Measurements from ENCODE around the gene NR3C2. TPM values are rescaled to one million over a fixed set of nuclear protein-coding genes. Genes with fewer than 3 reads are reported as not detected.

Gene NR3C2
- total and polyA plus RNA-seq, 10 of the 15 experiments (the other 5 are each of a cell fraction or from before 2014, with no cell fraction given), result 0.05 to 0.11 (median 0.08) TPM; not detected in 4

DNA sequence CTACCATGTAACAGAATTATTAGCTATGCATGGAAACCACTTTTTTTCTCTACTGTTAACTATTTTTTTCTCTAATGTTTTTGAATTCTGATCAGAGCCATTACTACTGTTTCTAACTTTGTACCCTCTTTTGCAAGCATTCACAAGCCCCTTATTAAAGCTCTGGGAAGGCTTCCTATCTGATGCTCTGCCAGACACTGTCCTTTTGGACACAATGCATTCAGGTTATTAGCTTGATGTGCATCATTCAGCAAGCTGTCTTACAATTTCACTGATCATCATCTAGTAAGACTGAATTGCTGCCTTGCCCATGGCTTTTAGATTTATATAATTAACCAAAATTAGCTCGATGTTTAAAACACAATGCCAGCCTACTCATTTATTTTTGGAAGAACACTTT is 155.1 kb downstream of the NR3C2 start:
- H3K4me1 ChIP-seq (ENCODE audit: control insufficient read depth, insufficient read depth, low read length), result no peaks in the 10 kb centered on the region
- no peaks in the 10 kb centered on the region for H3K9me3 ChIP-seq (replicated peaks; ENCODE audit: control insufficient read depth, insufficient read depth, low read length)
- intact Hi-C loops (cut with micrococcal nuclease; ENCODE audit: unreplicated experiment) (no loop called here), in situ Hi-C loops (cut with MboI) (no loop called here)
- no peak for DNase-seq (ENCODE audit: low read depth, low spot score)
- FAIRE-seq, result no peak
- ChIA-PET RAD21 (ENCODE audit: unreplicated experiment) (no interaction called here), POLR2A (no interaction called here), CTCF (interaction anchor here (0.6 kb wide), 1 partner anchor 684 kb away, joined by 3 read pairs; no protein-coding TSS in a partner anchor), SMC1A (ENCODE audit: uncharacterized antibody, unreplicated experiment) (no interaction called here)
- H2AFZ ChIP-seq (ENCODE audit: control insufficient read depth, low read depth, low read length), result no peak overlapping the region
- TF ChIP-seq NBN (IDR thresholded peaks at IDR 0.05), result no peak
- TF ChIP-seq SP1 (IDR thresholded peaks at IDR 0.05; ENCODE audit: low read depth, low read length), result no peak
- no peak for TF ChIP-seq SMARCA5 (IDR thresholded peaks at IDR 0.05)
- TF ChIP-seq, protein P1, sequence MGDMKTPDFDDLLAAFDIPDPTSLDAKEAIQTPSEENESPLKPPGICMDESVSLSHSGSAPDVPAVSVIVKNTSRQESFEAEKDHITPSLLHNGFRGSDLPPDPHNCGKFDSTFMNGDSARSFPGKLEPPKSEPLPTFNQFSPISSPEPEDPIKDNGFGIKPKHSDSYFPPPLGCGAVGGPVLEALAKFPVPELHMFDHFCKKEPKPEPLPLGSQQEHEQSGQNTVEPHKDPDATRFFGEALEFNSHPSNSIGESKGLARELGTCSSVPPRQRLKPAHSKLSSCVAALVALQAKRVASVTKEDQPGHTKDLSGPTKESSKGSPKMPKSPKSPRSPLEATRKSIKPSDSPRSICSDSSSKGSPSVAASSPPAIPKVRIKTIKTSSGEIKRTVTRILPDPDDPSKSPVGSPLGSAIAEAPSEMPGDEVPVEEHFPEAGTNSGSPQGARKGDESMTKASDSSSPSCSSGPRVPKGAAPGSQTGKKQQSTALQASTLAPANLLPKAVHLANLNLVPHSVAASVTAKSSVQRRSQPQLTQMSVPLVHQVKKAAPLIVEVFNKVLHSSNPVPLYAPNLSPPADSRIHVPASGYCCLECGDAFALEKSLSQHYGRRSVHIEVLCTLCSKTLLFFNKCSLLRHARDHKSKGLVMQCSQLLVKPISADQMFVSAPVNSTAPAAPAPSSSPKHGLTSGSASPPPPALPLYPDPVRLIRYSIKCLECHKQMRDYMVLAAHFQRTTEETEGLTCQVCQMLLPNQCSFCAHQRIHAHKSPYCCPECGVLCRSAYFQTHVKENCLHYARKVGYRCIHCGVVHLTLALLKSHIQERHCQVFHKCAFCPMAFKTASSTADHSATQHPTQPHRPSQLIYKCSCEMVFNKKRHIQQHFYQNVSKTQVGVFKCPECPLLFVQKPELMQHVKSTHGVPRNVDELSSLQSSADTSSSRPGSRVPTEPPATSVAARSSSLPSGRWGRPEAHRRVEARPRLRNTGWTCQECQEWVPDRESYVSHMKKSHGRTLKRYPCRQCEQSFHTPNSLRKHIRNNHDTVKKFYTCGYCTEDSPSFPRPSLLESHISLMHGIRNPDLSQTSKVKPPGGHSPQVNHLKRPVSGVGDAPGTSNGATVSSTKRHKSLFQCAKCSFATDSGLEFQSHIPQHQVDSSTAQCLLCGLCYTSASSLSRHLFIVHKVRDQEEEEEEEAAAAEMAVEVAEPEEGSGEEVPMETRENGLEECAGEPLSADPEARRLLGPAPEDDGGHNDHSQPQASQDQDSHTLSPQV (IDR thresholded peaks at IDR 0.05), result no peak
- no peaks in the 10 kb centered on the region for H3K27me3 ChIP-seq (replicated peaks in 1 of 2; ENCODE audit: control insufficient read depth in 2 of 2, insufficient read depth in 2 of 2, low read length in 1 of 2)
- no peak for ATAC-seq
- no peaks in the 10 kb centered on the region for H3K36me3 ChIP-seq (ENCODE audit: control insufficient read depth in 2 of 2, insufficient read depth in 2 of 2, low read length in 1 of 2)
- no peak overlapping the region for H3K4me3 ChIP-seq
- no TSS peak for BruUV-seq (replicated peaks)
- no peaks in the 10 kb centered on the region for H3K79me2 ChIP-seq (ENCODE audit: control insufficient read depth, insufficient read depth, low read length)
- no peaks in the 10 kb centered on the region for H4K20me1 ChIP-seq (ENCODE audit: control insufficient read depth, insufficient read depth)
- no peak overlapping the region for H3K4me2 ChIP-seq (ENCODE audit: control insufficient read depth, insufficient read depth)
- no peak overlapping the region for H3K9ac ChIP-seq (ENCODE audit: control insufficient read depth, insufficient read depth, low read length)
- no peak overlapping the region for H3K27ac ChIP-seq (ENCODE audit: control insufficient read depth, insufficient read depth)
- WGBS (ENCODE audit: insufficient coverage, insufficient replicate concordance, low lambda C conversion rate, missing lambda C conversion rate), result 0% methylated on average over 1 of the region's 1 CpG

DNA sequence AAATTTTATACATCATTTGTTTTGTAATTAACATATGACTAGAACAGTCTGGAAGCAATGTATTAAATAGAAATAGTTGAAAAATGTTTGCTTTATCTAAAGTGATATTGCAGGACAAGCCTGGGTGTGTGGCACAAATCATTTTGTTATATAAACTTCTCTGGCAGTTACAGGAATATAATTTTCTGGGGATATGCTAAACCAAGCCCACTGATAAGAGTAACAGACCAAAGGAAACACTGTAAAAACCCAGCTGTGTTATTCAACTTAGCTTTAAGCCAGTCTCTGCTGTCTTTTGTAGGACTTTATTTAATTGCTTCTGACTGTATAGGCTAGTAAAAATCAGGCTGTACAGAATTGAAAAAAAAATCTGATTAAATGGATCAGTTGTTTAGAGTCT is 156.2 kb downstream of the NR3C2 start:
- Histone ChIP-seq H3K9me3 (replicated peaks; ENCODE audit: control insufficient read depth, insufficient read depth, low read length) (no peaks in the 10 kb centered on the region), H3K79me2 (ENCODE audit: control insufficient read depth, insufficient read depth, low read length) (no peaks in the 10 kb centered on the region), H3K27ac (ENCODE audit: control insufficient read depth, insufficient read depth) (no peak overlapping the region), H3K9ac (ENCODE audit: control insufficient read depth, insufficient read depth, low read length) (no peak overlapping the region), H3K4me3 (no peak overlapping the region), H2AFZ (ENCODE audit: control insufficient read depth, low read depth, low read length) (no peak overlapping the region), H3K4me1 (ENCODE audit: control insufficient read depth, insufficient read depth, low read length) (no peaks in the 10 kb centered on the region), H3K27me3 (replicated peaks in 1 of 2; ENCODE audit: control insufficient read depth in 2 of 2, insufficient read depth in 2 of 2, low read length in 1 of 2) (no peaks in the 10 kb centered on the region), H4K20me1 (ENCODE audit: control insufficient read depth, insufficient read depth) (no peaks in the 10 kb centered on the region), H3K36me3 (ENCODE audit: control insufficient read depth in 2 of 2, insufficient read depth in 2 of 2, low read length in 1 of 2) (no peaks in the 10 kb centered on the region), H3K4me2 (ENCODE audit: control insufficient read depth, insufficient read depth) (no peak overlapping the region)
- ChIA-PET CTCF (no interaction called here), POLR2A (no interaction called here), SMC1A (ENCODE audit: uncharacterized antibody, unreplicated experiment) (no interaction called here), RAD21 (ENCODE audit: unreplicated experiment) (no interaction called here)
- intact Hi-C loops (cut with micrococcal nuclease; ENCODE audit: unreplicated experiment), result no loop called here
- no peak for ATAC-seq
- DNase-seq (ENCODE audit: low read depth, low spot score), result no peak
- in situ Hi-C loops (cut with MboI), result no loop called here
- no peak for FAIRE-seq
- no TSS peak for BruUV-seq (replicated peaks)
- no peak for TF ChIP-seq KLF5 (IDR thresholded peaks at IDR 0.05; ENCODE audit: partially characterized antibody)
- TF ChIP-seq, protein P2, sequence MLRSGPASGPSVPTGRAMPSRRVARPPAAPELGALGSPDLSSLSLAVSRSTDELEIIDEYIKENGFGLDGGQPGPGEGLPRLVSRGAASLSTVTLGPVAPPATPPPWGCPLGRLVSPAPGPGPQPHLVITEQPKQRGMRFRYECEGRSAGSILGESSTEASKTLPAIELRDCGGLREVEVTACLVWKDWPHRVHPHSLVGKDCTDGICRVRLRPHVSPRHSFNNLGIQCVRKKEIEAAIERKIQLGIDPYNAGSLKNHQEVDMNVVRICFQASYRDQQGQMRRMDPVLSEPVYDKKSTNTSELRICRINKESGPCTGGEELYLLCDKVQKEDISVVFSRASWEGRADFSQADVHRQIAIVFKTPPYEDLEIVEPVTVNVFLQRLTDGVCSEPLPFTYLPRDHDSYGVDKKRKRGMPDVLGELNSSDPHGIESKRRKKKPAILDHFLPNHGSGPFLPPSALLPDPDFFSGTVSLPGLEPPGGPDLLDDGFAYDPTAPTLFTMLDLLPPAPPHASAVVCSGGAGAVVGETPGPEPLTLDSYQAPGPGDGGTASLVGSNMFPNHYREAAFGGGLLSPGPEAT (IDR thresholded peaks at IDR 0.05; ENCODE audit: low read depth), result no peak
- TF ChIP-seq ZZZ3 (IDR thresholded peaks at IDR 0.05; ENCODE audit: control insufficient read depth, insufficient read length, low read depth), result no peak
- TF ChIP-seq, protein P3, sequence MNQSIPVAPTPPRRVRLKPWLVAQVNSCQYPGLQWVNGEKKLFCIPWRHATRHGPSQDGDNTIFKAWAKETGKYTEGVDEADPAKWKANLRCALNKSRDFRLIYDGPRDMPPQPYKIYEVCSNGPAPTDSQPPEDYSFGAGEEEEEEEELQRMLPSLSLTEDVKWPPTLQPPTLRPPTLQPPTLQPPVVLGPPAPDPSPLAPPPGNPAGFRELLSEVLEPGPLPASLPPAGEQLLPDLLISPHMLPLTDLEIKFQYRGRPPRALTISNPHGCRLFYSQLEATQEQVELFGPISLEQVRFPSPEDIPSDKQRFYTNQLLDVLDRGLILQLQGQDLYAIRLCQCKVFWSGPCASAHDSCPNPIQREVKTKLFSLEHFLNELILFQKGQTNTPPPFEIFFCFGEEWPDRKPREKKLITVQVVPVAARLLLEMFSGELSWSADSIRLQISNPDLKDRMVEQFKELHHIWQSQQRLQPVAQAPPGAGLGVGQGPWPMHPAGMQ (IDR thresholded peaks at IDR 0.05; ENCODE audit: borderline replicate concordance), result no peak
- TF ChIP-seq IRF4 (IDR thresholded peaks at IDR 0.05; ENCODE audit: low read depth, low read length), result no peak
